HepG2 (cell line): ENCODE data around the gene JHY. TPM values are rescaled to one million over a fixed set of nuclear protein-coding genes. Genes with fewer than 3 reads are reported as not detected.

ENCODE experiments used
- ATAC-seq: fragments of 200-7000 bp; cut with Tn5 transposase; 3 replicates; pipeline ENCODE4 v1.9.1; 2020; ENCODE audit warnings: mild to moderate bottlenecking, moderate library complexity
- BruUV-seq: library from RNA; stranded (reverse); fragments of 400-500 nt; replicated peaks from 2 replicates; lab custom pipeline; 2021; lab: Mats Ljungman, UMichigan
- CTCF ChIA-PET: fragments of 300-600 bp; formaldehyde crosslinking; extraction: SDS; loops from one replicate; lab custom pipeline; 2021; ENCODE audit warnings: low total read pairs, inconsistent platforms, low intra/inter-chr PET ratio; lab: Yijun Ruan, JAX
- POLR2A ChIA-PET: fragments of 350-600 bp; sonication (Branson Sonifier 250); formaldehyde crosslinking; loops from one replicate; lab custom pipeline; 2020; ENCODE audit warnings: antibody characterized with exemption, inconsistent platforms; lab: Yijun Ruan, JAX
- DNase-seq: peaks from one replicate; pipeline ENCODE4 v3.0.0-alpha.2; 2015; ENCODE audit warnings: low spot score
- FAIRE-seq: peaks from 3 replicates; lab custom pipeline; 2011; peaks lifted over from hg19 to GRCh38; lab: Jason Lieb, UNC
- H2AFZ ChIP-seq: one replicate; pipeline ENCODE4 v1.6.1; 2011; ENCODE audit warnings: low read length, inconsistent platforms
- H3K27ac ChIP-seq: fragments of 300-600 bp; 3 replicates; pipeline ENCODE4 v1.8.0; 2011; ENCODE audit warnings: mixed run types, mild to moderate bottlenecking, mixed read lengths, low read length, inconsistent platforms; ENCODE audit not compliant: insufficient read depth; ENCODE audit errors: extremely low read length
- H3K27me3 ChIP-seq, 2 experiments: fragments of 200-600 bp in 1 of 2; 2 replicates in 1 of 2; 3 replicates in 1 of 2; pipeline versions ENCODE4 v1.6.0 to v1.8.0; 2011; ENCODE audit warnings: low read length in 2 of 2, mild to moderate bottlenecking in 2 of 2, moderate library complexity in 2 of 2, inconsistent platforms in 1 of 2; ENCODE audit not compliant: insufficient read depth in 2 of 2, control insufficient read depth in 1 of 2
- H3K36me3 ChIP-seq, 2 experiments: fragments of 200-600 bp in 1 of 2; replicated peaks in 1 of 2; 2 replicates in 1 of 2; 3 replicates in 1 of 2; pipeline versions ENCODE4 v1.5.1 to v1.8.0; 2011; ENCODE audit warnings: low read length in 2 of 2, inconsistent platforms in 1 of 2; ENCODE audit not compliant: insufficient read depth in 2 of 2, control insufficient read depth in 1 of 2
- H3K4me1 ChIP-seq: 2 replicates; pipeline ENCODE4 v1.5.1; 2012; ENCODE audit warnings: low read length, inconsistent platforms; ENCODE audit not compliant: insufficient read depth
- H3K4me2 ChIP-seq: 2 replicates; pipeline ENCODE4 v1.6.0; 2011; ENCODE audit warnings: low read depth, low read length, inconsistent platforms
- H3K4me3 ChIP-seq, 3 experiments: fragments of 200-600 bp in 1 of 3; sonication (generic), shearing (Covaris generic) in 1 of 3; replicated peaks in 1 of 3; 2 replicates each; pipeline ENCODE4 v1.5.1; 2011 to 2016; ENCODE audit warnings: low read length in 3 of 3, inconsistent platforms in 2 of 3, low read depth in 2 of 3, mild to moderate bottlenecking in 2 of 3, control low read depth in 1 of 3, mixed read lengths in 1 of 3; ENCODE audit not compliant: insufficient read depth in 1 of 3
- H3K79me2 ChIP-seq: one replicate; pipeline ENCODE4 v1.6.1; 2011; ENCODE audit warnings: low read length, inconsistent platforms; ENCODE audit not compliant: insufficient read depth
- H3K9ac ChIP-seq: 2 replicates; pipeline ENCODE4 v1.6.0; 2011; ENCODE audit warnings: mild to moderate bottlenecking, low read depth, low read length, inconsistent platforms; ENCODE audit not compliant: insufficient read depth
- H3K9me3 ChIP-seq: 2 replicates; pipeline ENCODE4 v1.5.1; 2012; ENCODE audit warnings: mild to moderate bottlenecking, low read length
- H4K20me1 ChIP-seq: 2 replicates; pipeline ENCODE4 v1.6.0; 2011; ENCODE audit warnings: inconsistent platforms, mild to moderate bottlenecking, low read length, moderate library complexity; ENCODE audit not compliant: insufficient read depth
- ETV6 ChIP-seq: sonication (generic); formaldehyde crosslinking; conservative IDR thresholded peaks from 2 replicates; pipeline ENCODE4 v1.4.0; 2020; ENCODE audit warnings: missing genetic modification reagents
- NCOR1 ChIP-seq: fragments of 200-600 bp; sonication (generic); IDR thresholded peaks from 2 replicates; pipeline ENCODE4 v1.7.0; 2017; ENCODE audit warnings: antibody characterized with exemption, low read length, borderline replicate concordance
- SOX13 ChIP-seq, 3 experiments: fragments of 450-650 bp in 1 of 3; sonication (generic) in 1 of 3; formaldehyde crosslinking in 1 of 3; IDR thresholded peaks in 2 of 3; conservative IDR thresholded peaks in 1 of 3; 2 replicates each; pipeline versions ENCODE4 v1.5.0 to v1.6.1; 2016 to 2020; ENCODE audit warnings: antibody characterized with exemption in 1 of 3, mild to moderate bottlenecking in 1 of 3, missing compliant biosample characterization in 1 of 3, missing genetic modification reagents in 1 of 3, moderate library complexity in 1 of 3
- SP2 ChIP-seq: sonication (generic); formaldehyde crosslinking; IDR thresholded peaks from 2 replicates; pipeline ENCODE4 v1.5.1; 2020; ENCODE audit warnings: mild to moderate bottlenecking, missing genetic modification reagents
- TGIF2 ChIP-seq: IDR thresholded peaks from 2 replicates; pipeline ENCODE4 v1.6.1; 2016; ENCODE audit warnings: control low read depth, missing compliant biosample characterization
- ZNF235 ChIP-seq: sonication (generic); formaldehyde crosslinking; IDR thresholded peaks from 2 replicates; pipeline ENCODE4 v1.8.1; 2023; ENCODE audit warnings: mild to moderate bottlenecking, missing genetic modification reagents, borderline replicate concordance
- ZNF24 ChIP-seq: fragments of 450-650 bp; IDR thresholded peaks from 2 replicates; pipeline ENCODE4 v1.6.1; 2017; ENCODE audit warnings: antibody characterized with exemption, mild to moderate bottlenecking
- WGBS: methylation state at CpG from one replicate; pipeline ENCODE4 v1.1.6; 2017; ENCODE audit warnings: low lambda C conversion rate; 5-methylcytosine and 5-hydroxymethylcytosine counted together
- in situ Hi-C: cut with HindIII; loops from 2 replicates; pipeline ENCODE4 v1.10.0; 2017; ENCODE audit warnings: low pct_unique_long_range_greater_than_20kb; ENCODE audit not compliant: extremely low pct_ligation_motif_present
- intact Hi-C: fragments of 100-400 bp; cut with micrococcal nuclease; formaldehyde crosslinking; loops from one replicate; pipeline ENCODE4 v1.10.0; 2022; ENCODE audit not compliant: unreplicated experiment
- polyA plus RNA-seq, 8 experiments: library from polyadenylated mRNA; depleted of rRNA in 3 of 8; stranded (reverse) in 7 of 8; unstranded in 1 of 8; fragments of >200 nt; fragmentation: Illumina TruSeq in 4 of 8; extraction: Trizol in 4 of 8; gene quantifications; 2 replicates each; pipeline versions ENCODE4 v1.2.1 to v1.2.3, GENCODE V29; 2011 to 2016; ENCODE audit warnings: low read depth in 4 of 8, missing spikeins in 1 of 8, mixed read lengths in 1 of 8; ENCODE audit not compliant: insufficient read depth in 1 of 8
- total RNA-seq, 5 experiments: library from RNA; depleted of rRNA; stranded (reverse); fragments of >200 nt; fragmentation: Illumina TruSeq; extraction: Trizol; gene quantifications; 2 replicates each; pipeline ENCODE4 v1.2.3, GENCODE V29; 2016; ENCODE audit warnings: low read depth in 1 of 5

JHY gene
- total and polyA plus RNA-seq, 2 of the 13 experiments (the other 11 are each of a cell fraction or from before 2014, with no cell fraction given), result not detected

DNA sequence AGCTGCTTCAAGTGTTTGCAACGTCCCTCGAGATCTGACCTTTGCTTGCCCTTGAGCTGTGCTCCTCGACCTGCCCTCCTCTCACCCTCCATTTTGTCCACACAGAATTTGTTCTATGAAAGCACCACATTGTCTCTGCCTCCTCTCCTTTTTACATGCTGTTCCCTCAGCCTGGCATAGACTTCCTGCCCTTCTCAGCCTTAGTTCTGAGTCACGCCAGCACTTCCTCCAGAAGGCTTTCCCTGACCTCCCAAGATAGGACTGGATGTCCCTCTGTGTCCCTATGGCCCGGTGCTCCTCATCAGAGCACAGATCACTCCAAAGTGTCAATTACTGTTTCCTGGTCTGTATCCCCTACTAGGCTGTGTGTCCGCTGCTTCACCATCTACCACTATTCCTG is 16.2 kb downstream of the JHY start:
- POLR2A ChIA-PET, result no interaction called here
- H3K4me1 ChIP-seq, result no peaks in the 10 kb centered on the region
- no peak overlapping the region for H3K4me2 ChIP-seq
- FAIRE-seq, result no peak
- BruUV-seq, result no TSS peak
- no peak for TF ChIP-seq NCOR1
- no peak for TF ChIP-seq SOX13 (IDR thresholded peaks at IDR 0.05)
- no peak for TF ChIP-seq SOX13 (CRISPR knock-in tag; conservative IDR thresholded peaks at IDR 0.05 in 1 of 2, IDR thresholded peaks at IDR 0.05 in 1 of 2)
- no peak for TF ChIP-seq ZNF24
- TF ChIP-seq, all 625 proteins: peak for 0
- no peak overlapping the region for H3K27ac ChIP-seq
- 9% methylated on average over 6 of the region's 6 CpGs for WGBS
- in situ Hi-C loops (no loop called here), intact Hi-C loops (no loop called here)
- DNase-seq (no peak), ATAC-seq (no peak)
- no peak overlapping the region for H3K9ac ChIP-seq
- H3K79me2 ChIP-seq, result no peaks in the 10 kb centered on the region
- peaks cover 0 to 26% of the 10 kb centered on the region in 2 experiments; a peak in 2 of 5 replicates for H3K27me3 ChIP-seq
- H3K9me3 ChIP-seq, result no peaks in the 10 kb centered on the region
- H4K20me1 ChIP-seq, result no peaks in the 10 kb centered on the region
- CTCF ChIA-PET, result no interaction called here
- H3K36me3 ChIP-seq, result no peaks in the 10 kb centered on the region
- no peak overlapping the region for H3K4me3 ChIP-seq
- H2AFZ ChIP-seq, result no peak overlapping the region

DNA sequence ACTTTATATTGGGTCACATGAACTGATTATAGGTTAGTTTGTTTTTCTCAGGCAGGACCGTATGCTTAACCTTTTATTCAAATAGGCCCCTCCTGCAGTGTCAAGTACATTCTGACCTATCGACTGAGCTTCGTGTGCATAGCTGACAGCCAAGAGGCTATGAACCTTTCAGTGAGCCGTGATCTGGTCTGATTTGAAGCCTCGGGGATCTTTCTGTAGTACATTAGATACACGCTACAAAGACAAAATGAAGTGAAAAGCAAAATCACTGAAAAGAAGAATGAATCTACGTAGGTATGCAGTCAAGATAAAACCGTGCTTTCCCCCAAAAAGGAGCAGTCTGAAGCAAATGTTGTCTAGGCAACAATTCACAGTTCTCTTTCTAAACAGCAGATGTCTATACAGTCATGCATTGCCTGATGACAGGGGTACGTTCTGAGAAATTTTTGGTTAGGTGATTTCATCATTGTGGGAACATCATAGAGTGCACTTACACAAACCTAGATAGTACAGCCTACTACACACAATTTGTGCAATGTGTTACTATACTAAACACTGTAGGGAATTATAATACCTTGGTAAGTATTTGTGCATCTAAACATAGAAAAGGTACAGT is 18.1 kb downstream of the JHY start:
- ATAC-seq (no peak; the same call in 2 of the 3 replicates), DNase-seq (no peak), FAIRE-seq (no peak)
- TF ChIP-seq ZNF235 (CRISPR knock-in tag) (no peak), SP2 (no peak), TGIF2 (CRISPR knock-in tag) (no peak), ETV6 (CRISPR knock-in tag) (no peak)
- no TSS peak for BruUV-seq
- Histone ChIP-seq H2AFZ (no peak overlapping the region), H3K9ac (no peak overlapping the region), H3K27me3 (peaks cover 0 to 22% of the 10 kb centered on the region in 2 experiments; a peak in 2 of 5 replicates), H3K27ac (no peak overlapping the region), H3K9me3 (no peaks in the 10 kb centered on the region), H3K4me2 (no peak overlapping the region), H4K20me1 (no peaks in the 10 kb centered on the region), H3K4me3 (no peak overlapping the region), H3K79me2 (no peaks in the 10 kb centered on the region), H3K4me1 (no peaks in the 10 kb centered on the region), H3K36me3 (no peaks in the 10 kb centered on the region)
- in situ Hi-C loops (no loop called here), intact Hi-C loops (no loop called here)
- CTCF ChIA-PET, result no interaction called here
- WGBS, result 10% methylated on average over 9 of the region's 9 CpGs
- POLR2A ChIA-PET, result no interaction called here
